ENCODE measurements around the gene SLC35E3. TPM values are rescaled to one million over a fixed set of nuclear protein-coding genes. Genes with fewer than 3 reads are reported as not detected.
A peak's percentile ranks its signal among the peaks of the same experiment; 100 is the strongest.

SLC35E3 gene
- total and polyA plus RNA-seq, 2 of the 13 experiments (the other 11 are each of a cell fraction or from before 2014, with no cell fraction given) = 13.0 to 22.1 TPM

DNA sequence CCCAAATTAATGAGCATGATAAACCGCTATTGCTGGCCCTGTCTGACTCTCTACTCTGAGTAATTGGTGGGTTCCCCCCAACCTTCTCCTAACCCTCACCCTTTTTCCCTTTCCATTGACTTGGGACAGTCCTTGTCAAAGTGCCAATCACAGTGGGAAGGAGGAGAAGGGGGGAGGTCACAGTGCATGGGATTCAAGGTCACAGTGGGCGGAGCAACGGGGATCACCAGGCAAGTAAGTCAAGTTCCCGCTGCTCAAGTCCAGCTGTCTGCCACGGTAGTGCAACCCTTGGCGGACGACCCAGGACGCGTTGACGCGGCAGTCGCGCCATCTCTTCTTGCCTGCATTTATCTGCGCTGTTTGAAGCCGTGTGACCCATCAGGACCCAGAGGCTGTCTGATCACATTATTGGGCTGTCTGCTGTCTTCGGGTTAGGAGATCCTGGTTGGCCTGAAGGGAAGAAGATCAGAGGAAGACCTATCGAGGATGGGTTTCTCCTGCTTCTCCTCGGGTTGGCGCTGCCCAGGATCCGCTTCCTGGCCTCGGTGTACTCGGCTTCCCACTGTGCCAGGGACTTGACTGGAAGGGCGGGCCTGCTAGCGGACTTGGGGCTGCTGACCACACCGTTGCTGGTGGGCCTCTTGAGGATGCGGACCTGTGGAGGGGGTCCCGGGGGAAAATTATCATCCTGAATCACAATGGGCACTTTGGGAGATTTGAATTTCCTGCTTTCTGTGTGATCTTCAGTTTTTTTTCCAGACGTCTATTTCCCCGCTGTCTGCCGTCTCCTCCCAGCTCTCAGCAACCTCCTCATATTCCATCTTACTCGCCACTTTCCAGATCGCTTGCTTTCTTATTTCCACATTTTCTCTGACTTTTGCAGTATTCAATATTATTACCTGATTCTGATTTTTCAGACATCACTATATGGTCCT lies 58.9 kb downstream of the SLC35E3 start (continued):
- TF ChIP-seq ETS1 (CRISPR knock-in tag; IDR thresholded peaks at IDR 0.05) (no peak), ZNF790 (CRISPR knock-in tag; IDR thresholded peaks at IDR 0.05; ENCODE audit: borderline replicate concordance) (peak; percentile 91; the same call in 1 of the 2 replicates), ZKSCAN5 (CRISPR knock-in tag; IDR thresholded peaks at IDR 0.05) (no peak), FLYWCH1 (CRISPR knock-in tag; IDR thresholded peaks at IDR 0.05) (no peak), ZNF256 (CRISPR knock-in tag; conservative IDR thresholded peaks at IDR 0.05) (0 out of 2 replicates have a peak, but pooled peaks have one; percentile 27), ZNF367 (CRISPR knock-in tag; IDR thresholded peaks at IDR 0.05; ENCODE audit: borderline replicate concordance) (no peak), ZNF768 (CRISPR knock-in tag; IDR thresholded peaks at IDR 0.05) (peak; percentile 55; the same call in 1 of the 2 replicates), ZNF501 (CRISPR knock-in tag; IDR thresholded peaks at IDR 0.05) (peak; percentile 61), BCLAF1 (IDR thresholded peaks at IDR 0.05) (no peak), MNT (IDR thresholded peaks at IDR 0.05) (no peak), U2AF2 (IDR thresholded peaks at IDR 0.05; ENCODE audit: low read depth, low read length) (no peak)
- TF ChIP-seq, protein P1, sequence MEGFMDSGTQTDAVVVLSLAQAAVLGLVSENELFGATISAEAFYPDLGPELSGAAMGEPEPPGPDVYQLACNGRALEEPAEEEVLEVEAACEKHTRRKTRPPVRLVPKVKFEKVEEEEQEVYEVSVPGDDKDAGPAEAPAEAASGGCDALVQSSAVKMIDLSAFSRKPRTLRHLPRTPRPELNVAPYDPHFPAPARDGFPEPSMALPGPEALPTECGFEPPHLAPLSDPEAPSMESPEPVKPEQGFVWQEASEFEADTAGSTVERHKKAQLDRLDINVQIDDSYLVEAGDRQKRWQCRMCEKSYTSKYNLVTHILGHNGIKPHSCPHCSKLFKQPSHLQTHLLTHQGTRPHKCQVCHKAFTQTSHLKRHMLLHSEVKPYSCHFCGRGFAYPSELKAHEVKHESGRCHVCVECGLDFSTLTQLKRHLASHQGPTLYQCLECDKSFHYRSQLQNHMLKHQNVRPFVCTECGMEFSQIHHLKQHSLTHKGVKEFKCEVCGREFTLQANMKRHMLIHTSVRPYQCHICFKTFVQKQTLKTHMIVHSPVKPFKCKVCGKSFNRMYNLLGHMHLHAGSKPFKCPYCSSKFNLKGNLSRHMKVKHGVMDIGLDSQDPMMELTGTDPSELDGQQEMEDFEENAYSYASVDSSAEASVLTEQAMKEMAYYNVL (CRISPR knock-in tag; IDR thresholded peaks at IDR 0.05; ENCODE audit: borderline replicate concordance) = peak; percentile 68
- TF ChIP-seq, protein P2, sequence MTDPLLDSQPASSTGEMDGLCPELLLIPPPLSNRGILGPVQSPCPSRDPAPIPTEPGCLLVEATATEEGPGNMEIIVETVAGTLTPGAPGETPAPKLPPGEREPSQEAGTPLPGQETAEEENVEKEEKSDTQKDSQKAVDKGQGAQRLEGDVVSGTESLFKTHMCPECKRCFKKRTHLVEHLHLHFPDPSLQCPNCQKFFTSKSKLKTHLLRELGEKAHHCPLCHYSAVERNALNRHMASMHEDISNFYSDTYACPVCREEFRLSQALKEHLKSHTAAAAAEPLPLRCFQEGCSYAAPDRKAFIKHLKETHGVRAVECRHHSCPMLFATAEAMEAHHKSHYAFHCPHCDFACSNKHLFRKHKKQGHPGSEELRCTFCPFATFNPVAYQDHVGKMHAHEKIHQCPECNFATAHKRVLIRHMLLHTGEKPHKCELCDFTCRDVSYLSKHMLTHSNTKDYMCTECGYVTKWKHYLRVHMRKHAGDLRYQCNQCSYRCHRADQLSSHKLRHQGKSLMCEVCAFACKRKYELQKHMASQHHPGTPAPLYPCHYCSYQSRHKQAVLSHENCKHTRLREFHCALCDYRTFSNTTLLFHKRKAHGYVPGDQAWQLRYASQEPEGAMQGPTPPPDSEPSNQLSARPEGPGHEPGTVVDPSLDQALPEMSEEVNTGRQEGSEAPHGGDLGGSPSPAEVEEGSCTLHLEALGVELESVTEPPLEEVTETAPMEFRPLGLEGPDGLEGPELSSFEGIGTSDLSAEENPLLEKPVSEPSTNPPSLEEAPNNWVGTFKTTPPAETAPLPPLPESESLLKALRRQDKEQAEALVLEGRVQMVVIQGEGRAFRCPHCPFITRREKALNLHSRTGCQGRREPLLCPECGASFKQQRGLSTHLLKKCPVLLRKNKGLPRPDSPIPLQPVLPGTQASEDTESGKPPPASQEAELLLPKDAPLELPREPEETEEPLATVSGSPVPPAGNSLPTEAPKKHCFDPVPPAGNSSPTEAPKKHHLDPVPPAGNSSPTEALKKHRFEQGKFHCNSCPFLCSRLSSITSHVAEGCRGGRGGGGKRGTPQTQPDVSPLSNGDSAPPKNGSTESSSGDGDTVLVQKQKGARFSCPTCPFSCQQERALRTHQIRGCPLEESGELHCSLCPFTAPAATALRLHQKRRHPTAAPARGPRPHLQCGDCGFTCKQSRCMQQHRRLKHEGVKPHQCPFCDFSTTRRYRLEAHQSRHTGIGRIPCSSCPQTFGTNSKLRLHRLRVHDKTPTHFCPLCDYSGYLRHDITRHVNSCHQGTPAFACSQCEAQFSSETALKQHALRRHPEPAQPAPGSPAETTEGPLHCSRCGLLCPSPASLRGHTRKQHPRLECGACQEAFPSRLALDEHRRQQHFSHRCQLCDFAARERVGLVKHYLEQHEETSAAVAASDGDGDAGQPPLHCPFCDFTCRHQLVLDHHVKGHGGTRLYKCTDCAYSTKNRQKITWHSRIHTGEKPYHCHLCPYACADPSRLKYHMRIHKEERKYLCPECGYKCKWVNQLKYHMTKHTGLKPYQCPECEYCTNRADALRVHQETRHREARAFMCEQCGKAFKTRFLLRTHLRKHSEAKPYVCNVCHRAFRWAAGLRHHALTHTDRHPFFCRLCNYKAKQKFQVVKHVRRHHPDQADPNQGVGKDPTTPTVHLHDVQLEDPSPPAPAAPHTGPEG (CRISPR knock-in tag; IDR thresholded peaks at IDR 0.05) = 0 out of 2 replicates have a peak, but pooled peaks have one; percentile 27

Data from HepG2 (cell line).